ENCODE measurements around the gene KLF16. TPM values are rescaled to one million over a fixed set of nuclear protein-coding genes. Genes with fewer than 3 reads are reported as not detected.
"Not testable (repeated sequence)": the region's sequence is repeated elsewhere in the genome, so short reads cannot be mapped to it uniquely, and the experiment has no call there.

KLF16 gene
- total RNA-seq, 4 donors from 2014 or later, result 9.0 to 18.3 (median 11.6) TPM

DNA sequence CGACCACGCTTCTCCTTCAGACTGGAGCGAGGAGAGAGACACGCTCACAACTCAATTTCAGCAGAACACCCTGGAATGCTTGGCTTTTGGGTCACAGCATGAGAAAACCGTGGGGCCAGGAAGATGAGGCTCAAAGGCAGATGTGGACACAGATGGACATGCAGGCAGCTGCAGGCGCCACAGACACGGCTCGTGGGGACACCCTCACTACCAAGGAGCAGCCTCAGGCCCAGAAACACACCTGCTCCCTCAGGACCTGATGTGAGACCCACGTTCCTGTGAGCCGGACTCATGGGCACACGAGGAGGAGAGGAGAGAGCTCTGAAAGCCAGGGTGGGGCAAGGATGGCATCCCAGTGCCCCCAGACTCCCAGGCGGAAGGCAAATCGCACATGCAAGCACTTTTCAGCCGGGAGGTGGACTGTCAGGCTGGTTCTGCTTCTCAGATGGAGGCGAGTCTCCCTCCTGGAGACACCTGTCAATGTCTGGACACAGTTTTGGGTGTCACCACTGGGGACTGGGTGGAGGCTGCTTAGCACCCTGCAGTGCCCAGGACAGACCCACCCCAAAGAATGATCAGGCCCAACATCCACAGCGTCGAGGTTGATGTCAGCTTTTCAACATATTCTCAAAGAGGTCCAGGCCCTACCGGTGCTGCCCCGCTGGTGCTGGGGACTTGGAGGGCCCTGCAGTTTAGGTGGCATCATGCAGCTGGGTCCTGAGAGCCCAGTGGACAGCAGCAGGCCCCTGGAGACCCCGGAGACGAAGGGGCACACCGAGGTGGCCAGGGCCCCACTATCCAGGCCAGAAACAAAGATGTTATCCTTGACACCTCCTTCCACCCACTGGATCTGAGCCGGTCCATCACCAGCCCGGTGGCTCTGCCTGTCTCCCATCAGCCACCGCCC lies 19.7 kb upstream of the KLF16 start:
- Histone ChIP-seq H3K36me3 (no peaks in the 10 kb centered on the region), H3K4me1 (peaks cover 22 to 39% (median 26%) of the 10 kb centered on the region in 4 donors), H3K27ac (peak overlapping the region; percentile 85 to 95 (median 90)), H3K4me3 (peak overlapping the region in 1 of 4 donors; percentile 100), H3K27me3 (no peaks in the 10 kb centered on the region), H3K9me3 (no peaks in the 10 kb centered on the region)
- intact Hi-C loops (cut with DNase I; ENCODE audit: low total_unique reads) (no loop called here), in situ Hi-C loops (cut with MboI; ENCODE audit: low pct_ligation_motif_present in 1 of 4, low pct_unique_long_range_greater_than_20kb in 1 of 4, low sequenced_read_pairs in 3 of 4) (no loop called here)
- 71 to 75% methylated on average over 4 to 24 of the region's 25 CpGs for WGBS, 2 donors (ENCODE audit: low coverage in 1 of 2)
- DNase-seq, result no peak
- no peak for TF ChIP-seq POLR2AphosphoS5 (IDR thresholded peaks at IDR 0.05)
- no peak for TF ChIP-seq EP300 (IDR thresholded peaks at IDR 0.05; ENCODE audit: low read depth)
- TF ChIP-seq CTCF (IDR thresholded peaks at IDR 0.05), result no peak
- TF ChIP-seq POLR2A (IDR thresholded peaks at IDR 0.05), result no peak

GRCh38 chr19:1882089-1882785 lies 18.9 kb upstream of the KLF16 start:
- peak in 2 of 3 donors; percentile 24 to 25 for TF ChIP-seq POLR2AphosphoS5 (IDR thresholded peaks at IDR 0.05)
- TF ChIP-seq POLR2A (IDR thresholded peaks at IDR 0.05), result no peak
- no peak for TF ChIP-seq CTCF (IDR thresholded peaks at IDR 0.05)
- H3K4me1 ChIP-seq, result peaks cover 22 to 39% (median 26%) of the 10 kb centered on the region in 4 donors
- 39 to 73% methylated on average over 3 to 31 of the region's 31 CpGs for WGBS, 2 donors (ENCODE audit: low coverage in 1 of 2)
- peak overlapping the region; percentile 85 to 95 (median 90) for H3K27ac ChIP-seq
- peak; percentile 51 for DNase-seq
- intact Hi-C loops (cut with DNase I; ENCODE audit: low total_unique reads), result no loop called here
- no peaks in the 10 kb centered on the region for H3K36me3 ChIP-seq
- no peaks in the 10 kb centered on the region for H3K27me3 ChIP-seq
- H3K9me3 ChIP-seq, result no peaks in the 10 kb centered on the region
- no peak overlapping the region for H3K4me3 ChIP-seq
- in situ Hi-C loops (cut with MboI; ENCODE audit: low pct_ligation_motif_present in 1 of 4, low pct_unique_long_range_greater_than_20kb in 1 of 4, low sequenced_read_pairs in 3 of 4), result no loop called here

GRCh38 chr19:1881393-1882088 lies 18.2 kb upstream of the KLF16 start:
- Histone ChIP-seq H3K27ac (peak overlapping the region; percentile 85 to 95 (median 90)), H3K4me1 (peaks cover 24 to 43% (median 29%) of the 10 kb centered on the region in 4 donors), H3K4me3 (peak overlapping the region in 1 of 4 donors; percentile 6)
- H3K27me3 ChIP-seq; in situ Hi-C loops (cut with MboI; ENCODE audit: low pct_ligation_motif_present in 1 of 4, low pct_unique_long_range_greater_than_20kb in 1 of 4, low sequenced_read_pairs in 3 of 4); H3K36me3 ChIP-seq; H3K9me3 ChIP-seq; intact Hi-C loops (cut with DNase I; ENCODE audit: low total_unique reads); DNase-seq: not testable (repeated sequence)
- 80% methylated on average over 19 of the region's 44 CpGs; no CpG with 5 or more reads in 1 of the 2 donors for WGBS, 2 donors (ENCODE audit: low coverage in 1 of 2)

- intact Hi-C loops (cut with DNase I; ENCODE audit: low total_unique reads), result no loop called here
- Histone ChIP-seq H3K36me3 (no peaks in the 10 kb centered on the region), H3K9me3 (no peaks in the 10 kb centered on the region), H3K4me3 (peak overlapping the region in 1 of 4 donors; percentile 6), H3K27ac (no peak overlapping the region), H3K4me1 (peaks cover 27 to 48% (median 34%) of the 10 kb centered on the region in 4 donors), H3K27me3 (no peaks in the 10 kb centered on the region)
- TF ChIP-seq POLR2AphosphoS5 (IDR thresholded peaks at IDR 0.05) (no peak), CTCF (IDR thresholded peaks at IDR 0.05) (no peak), POLR2A (IDR thresholded peaks at IDR 0.05) (no peak), EP300 (IDR thresholded peaks at IDR 0.05; ENCODE audit: low read depth) (no peak)
- DNase-seq, result no peak
- 93% methylated on average over 15 of the region's 35 CpGs; no CpG with 5 or more reads in 1 of the 2 donors for WGBS, 2 donors (ENCODE audit: low coverage in 1 of 2)
- in situ Hi-C loops (cut with MboI; ENCODE audit: low pct_ligation_motif_present in 1 of 4, low pct_unique_long_range_greater_than_20kb in 1 of 4, low sequenced_read_pairs in 3 of 4), result no loop called here
Measured at GRCh38 chr19:1880611-1881392, 17.4 kb upstream of the KLF16 start.

DNA sequence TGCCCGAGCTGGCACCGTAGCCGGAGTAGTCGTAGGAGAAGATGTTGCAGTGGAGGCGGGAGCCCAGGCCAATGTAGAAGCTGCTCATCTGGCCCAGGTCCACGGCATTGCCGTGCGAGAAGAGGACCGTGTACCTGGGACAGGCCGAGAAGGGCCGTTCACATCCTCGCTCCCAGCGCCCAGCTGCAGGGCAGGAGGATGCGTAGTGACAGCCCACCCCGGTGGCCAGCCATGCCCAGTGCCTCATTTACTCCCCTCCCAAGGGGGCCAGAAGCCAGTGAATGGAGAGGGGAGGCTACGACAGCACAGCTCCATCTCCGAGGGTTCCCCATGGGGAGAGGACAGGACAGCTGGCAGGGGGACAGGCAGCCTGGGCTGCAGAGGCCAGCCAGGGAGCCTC lies 16.6 kb upstream of the KLF16 start:
- H3K36me3 ChIP-seq; H3K27me3 ChIP-seq; in situ Hi-C loops (cut with MboI; ENCODE audit: low pct_ligation_motif_present in 1 of 4, low pct_unique_long_range_greater_than_20kb in 1 of 4, low sequenced_read_pairs in 3 of 4); H3K27ac ChIP-seq; DNase-seq; H3K9me3 ChIP-seq; H3K4me3 ChIP-seq; intact Hi-C loops (cut with DNase I; ENCODE audit: low total_unique reads): not testable (repeated sequence)
- H3K4me1 ChIP-seq, result peaks cover 27 to 54% (median 37%) of the 10 kb centered on the region in 4 donors
- WGBS, 2 donors (ENCODE audit: low coverage in 1 of 2), result 88% methylated on average over 9 of the region's 17 CpGs; no CpG with 5 or more reads in 1 of the 2 donors

- H3K9me3 ChIP-seq; H3K27me3 ChIP-seq; H3K4me3 ChIP-seq; H3K36me3 ChIP-seq; H3K27ac ChIP-seq; in situ Hi-C loops (cut with MboI; ENCODE audit: low pct_ligation_motif_present in 1 of 4, low pct_unique_long_range_greater_than_20kb in 1 of 4, low sequenced_read_pairs in 3 of 4); DNase-seq; intact Hi-C loops (cut with DNase I; ENCODE audit: low total_unique reads): not testable (repeated sequence)
- 87% methylated on average over 7 of the region's 8 CpGs; no CpG with 5 or more reads in 1 of the 2 donors for WGBS, 2 donors (ENCODE audit: low coverage in 1 of 2)
- peaks cover 25 to 58% (median 40%) of the 10 kb centered on the region in 4 donors for H3K4me1 ChIP-seq
Measured at GRCh38 chr19:1878583-1878982, 15.2 kb upstream of the KLF16 start.
